MV-4-11 (cell line): ENCODE data around the gene P2RX6.
"Not testable (repeated sequence)": the region's sequence is repeated elsewhere in the genome, so short reads cannot be mapped to it uniquely, and the experiment has no call there.

Experiments
- DNase-seq: peaks from one replicate; lab custom pipeline; 2025; lab: John Stamatoyannopoulos, UW

The P2RX6 gene

DNA sequence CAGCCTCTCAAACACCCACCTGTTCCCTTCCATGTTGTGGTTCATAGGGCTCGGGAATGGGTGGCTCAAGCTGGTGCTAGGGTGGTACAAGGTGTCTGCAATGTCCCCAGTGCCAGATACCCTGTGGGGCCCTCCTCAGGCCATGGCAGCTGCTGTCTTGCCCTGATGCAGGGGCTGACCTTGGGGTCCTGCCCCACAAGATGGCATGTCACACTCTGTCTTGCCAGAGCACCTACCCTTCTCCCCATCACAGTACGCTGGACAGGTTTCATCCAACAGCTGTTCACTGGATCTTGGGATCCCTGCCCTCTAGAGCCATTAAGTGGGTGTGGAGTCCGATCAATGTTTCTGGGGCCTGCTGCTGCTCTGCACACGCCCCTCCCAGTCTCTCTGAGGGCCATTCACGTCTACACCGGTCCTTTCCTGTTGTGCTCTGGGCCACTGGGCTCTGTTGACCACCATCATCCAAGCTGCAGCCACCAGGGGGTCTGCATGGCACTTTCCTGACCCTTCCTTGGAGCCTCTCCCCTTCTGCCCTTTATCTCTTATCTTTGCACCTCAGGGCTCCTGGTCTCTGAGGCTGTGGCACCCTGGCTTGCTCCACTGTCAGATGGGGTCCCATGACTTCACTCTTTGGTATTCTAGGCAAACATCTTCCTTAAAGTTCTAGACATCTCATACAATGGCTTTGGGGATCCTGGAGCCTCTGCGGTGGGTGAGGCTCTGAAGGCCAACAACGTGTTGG is 37.9 kb downstream of the P2RX6 start:
- no peak for DNase-seq

DNA sequence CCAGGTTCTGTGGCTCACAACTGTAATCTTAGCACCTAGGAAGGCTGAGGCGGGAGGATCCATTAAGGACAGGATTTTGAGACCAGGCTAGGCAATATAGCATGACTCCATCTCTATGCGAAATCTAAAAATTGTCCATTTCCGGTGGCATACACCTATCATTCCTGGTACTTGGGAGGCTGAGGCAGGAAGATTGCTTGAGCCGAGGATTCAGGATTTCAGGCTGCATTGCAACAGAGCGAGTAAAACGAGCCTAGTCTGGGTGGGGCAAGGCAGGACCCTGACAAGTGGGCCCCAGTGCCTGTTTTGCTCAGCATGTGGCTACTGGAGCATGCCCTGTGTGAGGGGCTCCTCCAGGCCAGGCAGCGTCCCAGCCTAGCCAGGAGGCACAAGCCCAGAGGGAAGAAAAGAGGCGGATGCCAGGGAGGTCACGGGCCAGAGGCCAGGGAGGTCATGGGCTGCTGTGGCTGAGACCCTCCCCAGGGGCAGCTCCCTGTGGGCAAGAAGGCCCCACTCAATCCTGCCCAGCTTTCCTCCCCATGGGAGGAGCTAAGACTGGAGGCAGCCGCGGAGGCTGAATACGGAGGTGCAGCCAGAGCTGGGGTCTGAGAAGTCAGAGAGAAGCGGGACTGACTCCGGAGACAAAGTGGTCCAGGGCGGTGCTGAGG is 39.2 kb downstream of the P2RX6 start:
- no peak for DNase-seq

DNA sequence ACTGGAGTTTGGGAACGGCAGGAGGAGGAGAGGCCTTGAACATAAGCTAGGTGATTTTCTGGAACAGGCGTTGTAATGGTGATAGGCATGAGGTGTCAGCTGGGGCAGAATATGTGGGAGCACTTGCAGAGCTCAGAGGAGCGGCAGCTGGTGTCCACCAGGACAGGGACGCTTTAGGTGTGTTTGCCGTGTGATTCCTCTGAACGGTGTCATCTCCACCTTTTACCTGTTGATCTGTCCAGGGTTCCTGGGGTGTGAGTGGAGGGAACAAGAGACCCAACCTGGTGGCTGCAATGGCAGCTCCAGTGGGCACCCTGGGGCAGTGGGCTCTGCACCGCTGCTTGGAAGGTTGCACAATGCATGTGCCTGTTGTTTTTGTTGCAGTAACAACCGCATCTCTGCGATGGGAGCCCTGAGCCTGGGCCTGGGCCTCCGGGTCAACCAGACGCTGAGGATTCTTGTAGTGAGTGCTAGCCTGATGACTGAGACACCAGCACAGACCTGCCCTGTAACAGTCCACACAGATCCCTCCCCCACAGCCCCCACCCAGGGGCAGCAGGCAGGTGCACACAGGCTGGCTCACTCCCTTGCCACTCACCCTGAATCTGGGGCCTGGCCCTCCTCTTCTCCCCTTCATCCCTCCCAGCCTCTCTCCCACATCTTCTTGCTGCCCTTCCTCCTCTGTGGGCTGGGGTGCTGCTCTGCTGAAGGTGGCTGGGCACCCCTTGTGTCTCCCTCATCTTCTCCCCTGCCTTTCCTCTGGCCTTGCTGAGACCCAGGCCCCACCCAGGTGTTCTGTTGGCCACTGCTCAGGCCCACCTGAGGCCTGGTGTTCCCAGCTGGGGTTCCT is 40.0 kb downstream of the P2RX6 start:
- DNase-seq: no peak

DNA sequence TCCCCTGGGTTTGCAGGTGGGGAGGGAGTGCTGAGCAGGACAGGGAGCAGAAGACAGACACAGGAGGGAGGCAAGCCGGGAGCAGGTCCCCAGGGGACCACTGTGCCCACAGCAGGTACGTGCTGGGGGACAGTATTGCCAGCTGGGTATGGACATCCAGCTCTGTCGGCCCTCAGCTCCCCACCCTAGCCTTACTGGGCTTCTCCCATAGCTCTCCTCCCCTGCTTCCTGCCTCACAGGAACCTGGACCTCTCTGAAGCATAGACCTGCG is 40.5 kb downstream of the P2RX6 start:
- no peak for DNase-seq

DNA sequence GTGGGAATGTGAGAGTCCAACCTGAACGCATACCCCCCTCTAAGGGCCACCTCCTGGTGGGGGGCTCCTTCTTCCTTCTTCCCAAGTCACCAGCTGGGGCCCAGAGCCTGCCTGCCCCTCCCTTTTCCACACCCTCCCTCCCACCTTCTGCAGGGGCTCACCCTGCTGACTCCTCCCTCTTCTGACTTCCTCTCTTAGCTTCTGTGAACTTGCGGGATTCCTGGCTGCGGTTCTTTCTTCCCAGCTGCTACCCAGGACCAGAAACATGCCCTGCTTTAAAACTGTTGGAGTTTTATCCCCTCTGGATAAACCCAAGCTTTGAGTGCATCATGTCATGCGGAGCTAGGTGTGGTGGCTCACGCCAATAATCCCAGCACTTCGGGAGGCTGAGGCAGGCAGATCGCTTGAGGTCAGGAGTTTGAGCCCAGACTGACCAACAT is 40.9 kb downstream of the P2RX6 start:
- DNase-seq: peak; percentile 39

DNA sequence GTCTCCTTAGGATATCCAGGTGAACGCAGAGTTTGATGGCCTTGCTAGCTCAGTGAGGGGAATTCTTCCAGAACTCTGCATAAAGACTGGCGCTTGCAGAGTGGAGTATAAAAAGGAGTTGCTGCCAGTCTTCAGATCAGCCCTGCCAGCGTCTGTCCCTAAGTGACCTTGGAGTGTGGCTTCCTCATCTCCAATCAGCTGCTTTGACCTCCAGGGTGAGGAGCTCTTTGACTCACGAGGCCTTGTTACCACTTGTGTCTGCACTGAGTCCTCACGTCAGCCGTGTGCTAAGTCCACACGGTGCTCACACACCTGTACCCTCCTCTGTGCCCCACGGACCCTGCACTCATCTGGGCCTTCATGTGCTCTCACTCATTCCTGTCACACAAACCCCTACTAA is 45.4 kb downstream of the P2RX6 start:
- DNase-seq: not testable (repeated sequence)

DNA sequence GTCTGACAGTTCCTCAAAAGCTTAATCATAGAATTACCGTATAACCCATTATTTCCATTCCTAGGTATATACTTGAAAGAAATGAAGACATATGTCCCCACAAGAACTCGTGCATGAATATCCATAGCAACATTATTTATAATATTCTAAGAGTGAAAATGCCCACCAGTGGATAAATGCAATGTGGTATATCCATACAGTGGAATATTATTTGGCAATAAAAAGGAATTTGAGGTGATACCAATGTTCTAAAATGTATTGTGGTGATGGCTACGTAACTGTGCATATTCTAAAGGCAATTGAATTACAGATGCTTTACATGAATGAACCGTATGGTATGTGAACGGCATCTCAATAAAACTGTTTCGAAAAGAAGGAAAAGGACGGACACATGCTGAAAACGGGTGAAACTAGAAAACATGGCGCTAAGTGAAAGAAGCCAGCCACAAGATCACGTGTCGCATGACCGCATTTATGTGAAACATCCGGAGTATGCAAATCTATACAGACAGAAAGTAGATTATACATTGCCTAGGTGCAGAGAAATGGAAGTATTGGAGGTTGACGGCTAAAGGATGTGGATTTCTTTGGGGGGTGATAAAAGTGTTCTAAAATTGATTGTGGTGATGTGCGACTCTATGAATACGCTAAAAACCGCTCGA is 46.8 kb downstream of the P2RX6 start:
- not testable (repeated sequence) for DNase-seq

DNA sequence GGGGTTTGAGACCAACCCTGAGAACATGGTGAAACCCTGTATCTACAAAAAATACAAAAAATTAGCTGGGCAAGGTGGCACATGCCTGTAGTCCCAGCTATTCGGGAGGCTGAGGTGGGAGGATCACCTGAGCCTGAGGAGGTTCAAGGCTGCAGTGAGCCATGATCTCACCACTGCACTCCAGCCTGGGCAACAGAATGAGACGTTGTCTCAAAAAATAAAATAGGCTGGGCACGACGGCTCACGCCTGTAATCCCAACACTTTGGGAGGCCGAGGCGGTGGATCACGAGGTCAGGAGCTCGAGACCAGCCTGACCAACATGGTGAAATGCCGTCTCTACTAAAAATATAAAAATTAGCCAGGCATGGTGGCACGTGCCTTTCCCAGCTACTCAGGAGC is 49.5 kb downstream of the P2RX6 start:
- not testable (repeated sequence) for DNase-seq

DNA sequence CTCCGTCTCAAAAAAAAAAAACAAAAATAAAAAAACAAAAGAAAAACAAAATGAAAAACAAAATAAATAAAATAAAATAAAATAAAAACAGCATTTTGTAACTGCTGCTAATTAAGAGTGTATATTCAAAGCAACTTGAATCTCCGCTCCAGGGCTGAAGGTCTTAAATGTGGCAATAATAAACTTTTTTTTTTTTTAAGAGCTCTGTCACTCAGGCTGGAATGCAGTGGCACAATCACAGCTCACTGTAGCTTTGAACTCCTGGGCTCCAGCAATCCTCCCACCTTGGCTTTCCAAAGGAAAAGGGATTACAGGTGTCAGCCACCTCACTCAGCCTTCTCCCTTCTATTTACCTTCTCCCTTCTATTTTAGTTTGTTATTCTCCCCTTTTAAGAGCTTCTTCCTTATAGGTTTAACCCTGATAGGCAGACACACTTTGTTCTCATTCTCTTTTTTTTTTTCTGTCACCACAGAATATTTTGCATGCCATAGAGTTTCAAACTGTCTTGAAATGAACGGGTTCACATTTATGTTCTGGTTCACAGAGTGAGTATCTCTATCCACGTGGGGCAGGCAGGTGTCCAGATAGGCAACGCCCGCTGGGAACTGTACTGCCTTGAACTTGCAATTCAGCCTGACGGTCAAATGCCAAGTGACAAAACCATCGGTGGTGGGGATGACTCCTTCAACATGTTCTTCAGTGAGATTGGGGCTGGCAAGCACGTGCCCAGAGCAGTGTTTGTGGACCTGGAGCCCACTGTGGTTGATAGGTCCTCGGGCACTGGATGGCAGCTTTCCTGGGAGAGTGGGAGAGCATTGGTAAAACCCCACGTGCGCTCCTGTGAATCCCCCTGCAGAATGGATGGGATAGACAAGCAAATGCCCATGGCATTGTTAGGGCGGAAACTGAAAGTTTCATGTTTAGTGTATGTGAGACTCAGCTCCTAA is 50.2 kb downstream of the P2RX6 start:
- no peak for DNase-seq

DNA sequence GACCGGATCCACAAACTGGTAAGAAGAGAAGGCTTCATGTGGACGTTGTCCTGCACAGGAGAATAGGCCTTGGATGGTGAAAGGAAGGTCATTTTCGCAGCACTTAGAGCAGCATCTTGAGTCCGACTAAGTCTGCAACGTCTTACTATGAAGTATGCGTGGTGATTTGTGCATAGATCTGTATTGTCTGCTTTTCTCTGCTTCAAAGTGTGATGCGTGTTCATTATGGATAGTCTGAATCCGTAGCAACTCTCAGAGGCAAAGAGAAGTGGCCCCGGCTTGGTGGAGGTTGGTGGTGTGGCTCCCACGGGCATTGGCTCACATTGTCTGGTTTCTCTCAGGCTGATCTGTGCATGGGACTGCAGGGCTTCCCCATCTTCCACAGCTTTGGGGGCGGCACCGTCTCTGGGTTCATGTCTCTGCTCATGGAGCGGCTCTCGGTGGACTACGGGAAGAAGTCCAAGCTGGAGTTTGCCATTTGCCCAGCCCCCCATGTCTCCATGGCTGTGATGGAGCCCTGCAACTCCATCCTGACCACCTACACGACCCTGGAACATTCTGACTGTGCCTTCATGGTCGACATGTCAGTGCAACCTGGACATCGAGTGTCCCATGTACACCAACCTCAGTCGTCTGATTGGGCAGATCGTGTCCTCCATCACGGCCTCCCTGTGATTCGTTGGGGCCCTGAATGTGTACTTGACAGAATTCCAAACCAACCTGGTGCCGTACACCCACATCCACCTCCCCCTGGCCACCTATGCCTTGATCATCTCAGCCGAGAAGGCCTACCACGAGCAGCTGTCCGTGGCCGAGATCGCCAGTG is 52.3 kb downstream of the P2RX6 start:
- DNase-seq: no peak

DNA sequence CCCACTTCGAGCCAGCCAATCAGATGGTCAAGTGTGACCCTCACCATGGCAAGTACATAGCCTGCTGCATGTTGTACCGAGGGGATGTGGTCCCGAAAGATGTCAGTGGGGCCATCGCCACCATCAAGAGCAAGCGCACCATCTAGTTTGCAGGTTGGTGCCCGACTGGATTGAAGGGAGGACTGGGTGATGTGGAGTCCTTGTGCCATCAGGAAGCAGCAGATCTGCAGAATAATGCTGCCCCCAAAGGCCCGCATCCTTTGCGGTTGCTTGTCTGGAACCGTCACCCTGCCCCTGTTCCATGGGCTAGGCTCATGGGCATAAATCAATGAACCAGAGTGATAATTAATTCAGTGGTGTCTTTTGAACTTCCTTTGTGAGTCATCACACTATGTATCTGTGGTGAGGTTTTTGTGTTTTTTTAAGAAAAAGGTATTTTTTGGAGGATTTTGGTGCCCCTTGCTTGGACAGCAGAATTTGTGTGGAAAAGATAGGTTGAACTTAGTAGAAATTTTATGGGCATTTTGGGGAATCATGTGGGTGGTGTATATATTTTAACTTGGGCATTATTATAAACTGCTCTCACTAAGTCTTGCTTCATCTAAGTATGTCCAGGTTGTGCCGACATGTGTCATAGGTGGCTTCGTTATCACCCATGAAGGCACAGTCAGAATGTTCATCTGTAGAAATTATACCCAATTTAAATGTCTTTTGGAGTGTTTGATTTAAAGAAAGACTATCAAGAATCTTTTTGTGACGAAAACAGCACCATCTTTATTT is 53.1 kb downstream of the P2RX6 start:
- no peak for DNase-seq

DNA sequence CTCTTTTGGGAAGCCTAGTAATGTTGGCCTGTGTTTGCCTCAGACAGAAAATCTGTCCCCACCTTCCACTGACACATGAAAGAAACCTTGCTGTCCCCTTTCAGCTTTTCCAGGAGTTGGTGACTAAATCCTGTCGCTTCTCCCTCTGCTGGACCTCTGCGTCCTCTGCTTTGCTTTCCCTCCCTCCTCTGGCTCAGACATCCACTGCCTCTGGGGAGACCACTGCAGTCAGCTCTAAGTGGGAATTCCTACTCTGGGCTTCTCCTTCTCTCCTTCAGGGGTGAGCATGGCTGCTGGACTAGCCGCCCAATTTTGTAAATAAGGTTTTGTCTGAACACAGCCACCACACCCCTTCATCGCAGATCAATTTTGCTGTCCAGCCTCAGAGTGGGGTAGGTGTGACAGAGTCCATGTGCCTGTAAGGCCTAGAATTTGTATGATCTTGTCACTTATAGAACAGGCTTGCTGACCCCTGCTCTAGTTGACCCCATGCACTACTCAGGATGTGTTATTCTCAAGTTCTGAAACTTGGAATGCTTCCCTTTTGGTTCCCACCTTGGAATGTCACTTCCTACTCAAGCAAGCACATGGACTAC is 53.8 kb downstream of the P2RX6 start:
- no peak for DNase-seq

DNA sequence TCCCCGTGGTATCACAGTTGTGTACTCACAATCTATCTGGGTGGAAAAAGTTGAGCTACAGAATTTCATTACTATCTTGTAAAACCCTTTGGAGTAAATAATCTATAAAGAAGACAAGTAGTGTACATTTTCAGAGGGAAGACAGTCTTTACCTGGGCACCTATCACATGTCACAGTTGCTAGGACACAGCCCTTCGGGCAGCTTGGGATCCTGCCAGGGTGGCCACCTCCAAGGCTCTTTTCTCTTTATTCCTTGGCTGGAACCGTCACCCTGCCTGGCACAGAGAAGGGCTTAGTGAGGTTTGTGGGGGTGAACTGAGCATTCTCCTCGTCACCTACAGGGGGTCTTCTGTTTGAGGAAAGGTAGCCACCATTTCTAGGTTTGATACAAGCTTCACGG is 54.4 kb downstream of the P2RX6 start:
- DNase-seq: no peak

DNA sequence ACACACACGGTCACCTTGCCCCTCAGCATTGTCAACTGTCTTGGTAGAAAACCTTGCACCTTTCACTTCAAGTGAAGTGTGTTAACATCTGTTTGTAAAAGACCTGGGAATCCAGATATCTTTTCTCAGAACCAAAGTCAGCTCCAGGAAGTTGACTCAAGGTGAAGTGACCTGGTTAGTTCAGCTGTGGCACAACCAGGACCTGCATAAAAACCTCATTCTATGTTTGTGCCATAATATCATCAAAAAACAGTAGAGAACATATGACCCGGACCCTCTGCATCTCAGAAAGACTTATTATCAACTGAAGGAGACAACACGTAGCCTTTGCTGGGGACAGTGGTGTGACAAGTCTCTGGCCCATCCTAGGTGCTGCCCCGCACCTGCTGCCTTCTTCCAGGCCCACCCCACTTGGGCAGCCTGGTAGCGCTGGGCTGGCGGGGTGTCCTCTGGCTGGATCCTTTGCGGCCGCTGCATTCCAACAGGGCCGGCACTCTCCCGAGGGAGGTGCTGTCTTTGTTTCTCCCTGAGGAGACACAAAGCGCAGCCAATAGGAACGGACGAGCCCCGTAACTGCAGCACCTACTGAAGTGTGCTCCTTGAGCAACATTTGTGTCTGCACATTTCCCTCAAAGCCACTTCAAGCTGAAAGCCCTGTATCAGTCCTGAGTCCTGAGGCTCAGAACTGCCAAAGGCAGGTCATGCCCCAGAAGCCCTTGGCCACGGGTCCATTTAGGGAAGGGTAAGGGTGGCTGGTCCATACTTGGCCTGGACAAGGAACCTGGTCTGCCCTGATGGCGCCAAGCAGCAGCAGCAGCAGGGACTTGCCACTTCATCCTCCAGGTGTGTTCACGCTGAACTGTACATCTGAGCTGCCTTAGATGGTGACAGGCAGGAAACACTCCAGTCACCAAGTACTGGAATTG is 56.0 kb downstream of the P2RX6 start:
- no peak for DNase-seq

DNA sequence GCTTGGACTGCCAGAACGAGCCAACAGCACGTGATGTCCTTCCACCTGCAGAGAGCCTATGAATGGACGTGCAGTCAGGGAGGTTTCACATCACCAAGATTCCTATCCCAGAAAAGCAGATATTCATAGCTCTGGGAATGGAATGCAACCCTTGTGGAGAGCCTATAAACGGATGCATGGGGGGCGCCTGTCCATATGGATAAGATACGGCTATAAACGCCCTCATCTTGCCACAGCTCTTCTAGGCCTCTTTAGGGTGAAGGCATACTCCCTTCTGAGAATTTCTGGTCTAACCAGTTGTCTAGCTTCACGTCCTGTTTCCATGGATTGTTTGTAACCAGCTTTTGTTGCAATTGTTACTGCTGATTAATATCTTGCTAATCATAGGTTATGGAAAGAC is 56.8 kb downstream of the P2RX6 start:
- DNase-seq: not testable (repeated sequence)

DNA sequence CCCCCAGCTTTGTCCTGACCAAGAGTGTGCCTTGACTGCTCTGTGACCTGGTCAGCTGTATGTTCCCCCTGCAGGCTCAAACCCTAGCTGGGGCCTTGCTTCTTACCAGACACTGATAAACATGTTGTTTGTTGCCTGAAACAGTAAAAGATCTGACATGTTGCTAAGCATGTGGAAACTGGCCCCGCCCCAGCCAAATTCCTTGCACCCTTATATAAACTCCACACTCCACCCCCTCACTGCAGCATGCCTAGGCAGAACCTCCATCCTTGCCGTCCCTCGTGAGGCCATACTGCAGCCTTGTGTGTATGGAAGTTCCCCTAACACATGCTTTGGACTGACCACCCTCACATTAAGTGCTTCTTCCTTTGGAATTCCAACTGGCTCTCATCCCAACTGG is 58.1 kb downstream of the P2RX6 start:
- DNase-seq: no peak

DNA sequence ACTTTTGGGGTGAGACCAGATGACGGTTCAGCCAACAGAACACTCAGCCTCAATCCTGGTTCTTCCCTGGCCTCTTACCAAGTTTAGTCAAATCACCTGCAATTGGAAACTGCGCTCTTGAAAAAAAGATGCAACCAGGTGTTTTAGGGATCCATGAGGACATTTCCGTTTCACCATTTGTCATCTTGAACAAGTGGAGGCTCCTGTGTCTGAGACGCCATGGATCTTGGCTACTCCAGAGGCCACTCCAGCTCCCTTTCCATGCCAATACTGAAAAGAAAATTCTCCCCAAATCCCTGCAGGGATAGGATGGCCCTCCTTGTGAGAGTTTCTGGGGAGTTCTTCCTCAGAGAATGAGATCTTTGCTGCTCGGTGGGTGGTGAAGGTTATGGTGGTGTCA is 58.5 kb downstream of the P2RX6 start:
- no peak for DNase-seq

DNA sequence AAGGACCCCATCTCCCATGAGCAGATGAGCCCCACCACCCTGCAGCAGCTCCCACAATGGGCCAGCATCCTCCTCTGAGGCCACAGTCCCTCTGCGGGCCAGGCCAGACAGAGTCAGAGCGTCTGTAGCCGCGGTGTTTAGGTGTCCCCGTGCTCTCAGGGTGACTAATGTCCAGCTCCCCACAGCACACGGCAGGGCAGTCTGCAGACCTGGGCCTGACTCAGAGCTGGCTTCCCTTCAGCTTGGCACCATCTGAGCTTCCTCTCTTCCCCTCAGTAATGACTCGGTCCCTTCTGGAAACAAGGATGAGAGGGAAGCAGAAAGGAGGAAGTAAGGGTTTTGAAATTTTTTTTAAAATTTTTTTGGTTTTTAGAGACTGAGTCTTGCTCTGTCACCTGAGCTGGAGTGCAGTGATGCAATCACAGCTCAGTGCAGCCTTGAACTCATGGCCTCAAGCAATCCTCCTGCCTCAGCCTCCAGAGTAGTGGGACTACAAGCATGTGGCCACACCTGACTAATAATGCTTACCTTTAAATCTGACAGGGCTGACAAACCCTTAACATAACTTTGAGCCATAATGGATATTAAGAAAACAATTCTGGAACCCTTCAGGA is 59.2 kb downstream of the P2RX6 start:
- peak; percentile 80 for DNase-seq
